GM21717 (cell line): ENCODE results near the gene PTPRD.

ENCODE experiments used
- ATAC-seq: cut with Tn5 transposase; IDR thresholded peaks from one replicate; pipeline ENCODE4 v1.9.1; 2021; ENCODE audit warnings: mild to moderate bottlenecking, moderate library complexity; ENCODE audit not compliant: unreplicated experiment

PTPRD gene

GRCh38 chr9:8268881-8269280, 2343.9 kb downstream of the PTPRD start:
- ATAC-seq, result no peak

GRCh38 chr9:8268216-8268878, 2344.5 kb downstream of the PTPRD start:
- no peak for ATAC-seq

GRCh38 chr9:8267636-8268035, 2345.2 kb downstream of the PTPRD start:
- no peak for ATAC-seq

- no peak for ATAC-seq
Observed at GRCh38 chr9:8266861-8267260, 2345.9 kb downstream of the PTPRD start.

DNA sequence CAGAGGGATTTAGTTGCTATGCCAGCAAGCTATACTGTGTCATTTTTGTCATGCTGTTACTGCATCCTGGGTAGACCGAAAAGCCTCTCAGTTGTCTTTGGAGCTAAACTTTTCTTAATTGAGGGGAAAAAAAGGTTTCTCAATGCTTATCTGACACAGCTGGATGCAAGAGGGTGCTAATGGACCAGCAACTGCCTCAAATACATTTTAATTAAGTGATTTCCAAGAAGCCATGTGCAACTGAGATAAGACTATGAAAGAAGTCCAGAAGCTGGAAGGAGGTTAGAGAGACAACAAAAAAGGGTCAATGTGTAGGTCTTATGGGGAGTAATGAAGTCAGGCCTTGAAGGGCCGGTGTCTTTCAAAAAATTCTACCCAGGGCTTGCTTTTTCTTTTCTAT, 2347.5 kb downstream of the PTPRD start:
- no peak for ATAC-seq
